CD4-positive, alpha-beta T cell (primary cell): ENCODE results near the gene LMO3. TPM values are rescaled to one million over a fixed set of nuclear protein-coding genes. Genes with fewer than 3 reads are reported as not detected.

ENCODE experiments used
- ATAC-seq: fragments of 200-7000 bp; cut with Tn5 transposase; one replicate; pipeline ENCODE4 v1.10.0; 2022; ENCODE audit warnings: mild to moderate bottlenecking; ENCODE audit not compliant: poor library complexity
- CTCF ChIA-PET: fragments of 350-600 bp; sonication (Branson Sonifier 250); formaldehyde crosslinking; loops from one replicate; lab custom pipeline; 2021; ENCODE audit warnings: antibody characterized with exemption, inconsistent platforms; lab: Charles Lee
- POLR2A ChIA-PET: fragments of 350-600 bp; sonication (Branson Sonifier 250); formaldehyde crosslinking; loops from one replicate; lab custom pipeline; 2021; ENCODE audit warnings: antibody characterized with exemption, inconsistent platforms; lab: Charles Lee
- DNase-seq, 14 experiments: peaks; one replicate each; pipeline ENCODE4 v3.0.0-alpha.2; 2013 to 2020; ENCODE audit warnings: mixed read lengths in 2 of 14
- H3K27ac ChIP-seq, 2 donors: one replicate each; pipeline versions ENCODE4 v1.5.1 to v1.7.0; 2013; ENCODE audit warnings: low read length in 2 of 2, low read depth in 1 of 2, mild to moderate bottlenecking in 1 of 2
- H3K27me3 ChIP-seq, 2 experiments: 1 replicate in 1 of 2; 2 replicates in 1 of 2; pipeline versions ENCODE4 v1.6.1 to v1.7.0; 2013; ENCODE audit warnings: low read length in 2 of 2, control low read depth in 1 of 2, mild to moderate bottlenecking in 1 of 2, moderate library complexity in 1 of 2; ENCODE audit not compliant: insufficient read depth in 2 of 2, control insufficient read depth in 1 of 2
- H3K36me3 ChIP-seq: one replicate; pipeline ENCODE4 v1.6.1; 2013; ENCODE audit warnings: low read length, control low read depth; ENCODE audit not compliant: insufficient read depth
- H3K4me1 ChIP-seq: one replicate; pipeline ENCODE4 v1.6.1; 2013; ENCODE audit warnings: low read length, control low read depth; ENCODE audit not compliant: insufficient read depth
- H3K4me3 ChIP-seq: one replicate; pipeline ENCODE4 v1.5.1; 2013; ENCODE audit warnings: mild to moderate bottlenecking, low read length, moderate library complexity
- H3K9me3 ChIP-seq, 2 experiments: 1 replicate in 1 of 2; 2 replicates in 1 of 2; pipeline versions ENCODE4 v1.6.1 to v1.7.0; 2013; ENCODE audit warnings: low read length in 2 of 2, mild to moderate bottlenecking in 2 of 2, control low read depth in 1 of 2, moderate library complexity in 1 of 2; ENCODE audit not compliant: control insufficient read depth in 1 of 2, insufficient read depth in 1 of 2
- H3K27ac Mint-ChIP-seq: one replicate; pipeline ENCODE4 v1.8.0; 2020; ENCODE audit warnings: mixed read lengths
- H3K27me3 Mint-ChIP-seq: one replicate; pipeline ENCODE4 v1.8.0; 2021; ENCODE audit warnings: mixed read lengths
- H3K36me3 Mint-ChIP-seq: one replicate; pipeline ENCODE4 v1.8.0; 2021; ENCODE audit warnings: low read depth, mixed read lengths
- H3K4me1 Mint-ChIP-seq: one replicate; pipeline ENCODE4 v1.8.0; 2021; ENCODE audit warnings: low read depth, mixed read lengths
- H3K4me3 Mint-ChIP-seq: one replicate; pipeline ENCODE4 v1.8.0; 2020; ENCODE audit warnings: mild to moderate bottlenecking, mixed read lengths
- H3K9me3 Mint-ChIP-seq: one replicate; pipeline ENCODE4 v1.8.0; 2020; ENCODE audit warnings: mixed read lengths
- CTCF ChIP-seq: fragments of 200-600 bp; IDR thresholded peaks from one replicate; pipeline ENCODE4 v1.8.0; 2022; ENCODE audit warnings: antibody characterized with exemption, mild to moderate bottlenecking
- intact Hi-C, 2 experiments: fragments of 100-400 bp; cut with DNase I in 1 of 2; cut with micrococcal nuclease in 1 of 2; formaldehyde crosslinking; loops; one replicate each; pipeline versions ENCODE4 v1.15.1 to v1.9.0; 2023 to 2025; cut with DNase I, micrococcal nuclease
- total RNA-seq, 174 experiments: library from RNA in 2 of 174; stranded (reverse) in 2 of 174; gene quantifications; one replicate each; pipeline ENCODE4 v1.2.3 and lab custom pipeline; 2021 to 2026

LMO3 gene
- total RNA-seq, 2 experiments from 2014 or later = not detected

DNA sequence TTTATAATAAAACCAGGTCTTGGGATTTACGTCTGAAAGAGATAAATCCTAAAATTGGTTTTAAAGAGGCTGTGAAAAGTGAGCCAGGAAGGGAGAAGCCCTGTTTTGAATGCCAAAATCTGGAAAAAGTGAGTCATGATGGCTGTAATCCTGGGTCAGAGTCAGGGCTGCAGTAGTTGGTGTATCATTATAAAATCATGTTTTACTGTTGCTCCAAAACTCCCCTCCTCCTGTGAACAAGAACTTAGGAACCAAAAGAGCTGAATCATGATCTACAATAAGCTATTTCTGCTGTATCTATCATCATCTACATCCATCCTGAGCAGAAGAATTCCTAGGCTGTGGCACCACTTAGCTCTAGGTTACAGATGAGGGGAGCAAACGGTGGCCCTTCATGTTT, 79.3 kb downstream of the LMO3 start:
- Histone ChIP-seq H3K27ac (no peak overlapping the region), H3K9me3 (no peaks in the 10 kb centered on the region), H3K4me3 (no peak overlapping the region), H3K27me3 (no peaks in the 10 kb centered on the region), H3K4me1 (no peaks in the 10 kb centered on the region), H3K36me3 (no peaks in the 10 kb centered on the region)
- Mint-ChIP-seq H3K36me3 (no peaks in the 10 kb centered on the region), H3K27me3 (no peaks in the 10 kb centered on the region), H3K27ac (no peak overlapping the region), H3K4me3 (no peak overlapping the region), H3K4me1 (no peaks in the 10 kb centered on the region), H3K9me3 (no peaks in the 10 kb centered on the region)
- ATAC-seq (no peak), DNase-seq (no peak)
- POLR2A ChIA-PET = no interaction called here
- CTCF ChIA-PET = no interaction called here
- intact Hi-C loops = no loop called here
- TF ChIP-seq CTCF = no peak

- H3K27ac Mint-ChIP-seq = no peak overlapping the region
- no peaks in the 10 kb centered on the region for H3K36me3 Mint-ChIP-seq
- ChIA-PET POLR2A (no interaction called here), CTCF (no interaction called here)
- no peaks in the 10 kb centered on the region for H3K27me3 ChIP-seq
- intact Hi-C loops = no loop called here
- no peak for ATAC-seq
- H3K36me3 ChIP-seq = no peaks in the 10 kb centered on the region
- H3K4me1 ChIP-seq = no peaks in the 10 kb centered on the region
- no peak for TF ChIP-seq CTCF
- no peaks in the 10 kb centered on the region for H3K9me3 ChIP-seq
- no peak for DNase-seq
- H3K9me3 Mint-ChIP-seq = no peaks in the 10 kb centered on the region
- no peaks in the 10 kb centered on the region for H3K4me1 Mint-ChIP-seq
- H3K4me3 Mint-ChIP-seq = no peak overlapping the region
- H3K27me3 Mint-ChIP-seq = no peaks in the 10 kb centered on the region
- H3K4me3 ChIP-seq = no peak overlapping the region
- H3K27ac ChIP-seq = no peak overlapping the region
Measured at GRCh38 chr12:16524378-16524777, 81.6 kb downstream of the LMO3 start.

GRCh38 chr12:16523951-16524331, 82.0 kb downstream of the LMO3 start:
- Histone ChIP-seq H3K4me3 (no peak overlapping the region), H3K4me1 (no peaks in the 10 kb centered on the region), H3K27ac (no peak overlapping the region), H3K36me3 (no peaks in the 10 kb centered on the region), H3K27me3 (no peaks in the 10 kb centered on the region), H3K9me3 (no peaks in the 10 kb centered on the region)
- Mint-ChIP-seq H3K4me3 (no peak overlapping the region), H3K27me3 (no peaks in the 10 kb centered on the region), H3K36me3 (no peaks in the 10 kb centered on the region), H3K9me3 (no peaks in the 10 kb centered on the region), H3K27ac (no peak overlapping the region), H3K4me1 (no peaks in the 10 kb centered on the region)
- no peak for DNase-seq
- intact Hi-C loops = no loop called here
- ChIA-PET CTCF (no interaction called here), POLR2A (no interaction called here)
- ATAC-seq = no peak
- TF ChIP-seq CTCF = no peak
